MM.1S (cell line): ENCODE results near the gene SNX17.

ENCODE experiments used
- EZH2phosphoT487 ChIP-seq: fragments of 300-600 bp; sonication (generic); IDR thresholded peaks from 2 replicates; pipeline ENCODE4 v1.6.1; 2018; ENCODE audit warnings: antibody characterized with exemption, low read length
- TF ChIP-seq, protein P1 (sequence below): fragments of 300-600 bp; sonication (generic); IDR thresholded peaks from 2 replicates; pipeline ENCODE4 v1.5.1; 2016; ENCODE audit warnings: antibody characterized with exemption, low read length, mixed read lengths

DNA sequence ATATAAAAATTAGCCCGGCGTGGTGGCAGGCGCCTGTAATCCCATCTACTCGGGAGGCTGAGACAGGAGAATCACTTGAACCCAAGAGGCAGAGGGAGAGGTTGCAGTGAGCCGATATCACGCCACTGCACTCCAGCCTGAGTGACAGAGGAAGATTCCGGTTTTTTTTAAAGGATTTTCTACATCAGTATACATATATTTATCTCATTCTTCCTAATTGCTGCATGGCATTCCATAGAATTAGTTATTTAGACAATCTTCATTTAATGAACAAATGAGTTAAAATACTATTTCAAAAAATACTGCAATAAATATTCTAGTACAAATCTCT lies 15.9 kb upstream of the SNX17 start:
- TF ChIP-seq, protein P1, sequence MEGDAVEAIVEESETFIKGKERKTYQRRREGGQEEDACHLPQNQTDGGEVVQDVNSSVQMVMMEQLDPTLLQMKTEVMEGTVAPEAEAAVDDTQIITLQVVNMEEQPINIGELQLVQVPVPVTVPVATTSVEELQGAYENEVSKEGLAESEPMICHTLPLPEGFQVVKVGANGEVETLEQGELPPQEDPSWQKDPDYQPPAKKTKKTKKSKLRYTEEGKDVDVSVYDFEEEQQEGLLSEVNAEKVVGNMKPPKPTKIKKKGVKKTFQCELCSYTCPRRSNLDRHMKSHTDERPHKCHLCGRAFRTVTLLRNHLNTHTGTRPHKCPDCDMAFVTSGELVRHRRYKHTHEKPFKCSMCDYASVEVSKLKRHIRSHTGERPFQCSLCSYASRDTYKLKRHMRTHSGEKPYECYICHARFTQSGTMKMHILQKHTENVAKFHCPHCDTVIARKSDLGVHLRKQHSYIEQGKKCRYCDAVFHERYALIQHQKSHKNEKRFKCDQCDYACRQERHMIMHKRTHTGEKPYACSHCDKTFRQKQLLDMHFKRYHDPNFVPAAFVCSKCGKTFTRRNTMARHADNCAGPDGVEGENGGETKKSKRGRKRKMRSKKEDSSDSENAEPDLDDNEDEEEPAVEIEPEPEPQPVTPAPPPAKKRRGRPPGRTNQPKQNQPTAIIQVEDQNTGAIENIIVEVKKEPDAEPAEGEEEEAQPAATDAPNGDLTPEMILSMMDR: no peak
- no peak for TF ChIP-seq EZH2phosphoT487
